ENCODE data around the gene MMP19.

The MMP19 gene

DNA sequence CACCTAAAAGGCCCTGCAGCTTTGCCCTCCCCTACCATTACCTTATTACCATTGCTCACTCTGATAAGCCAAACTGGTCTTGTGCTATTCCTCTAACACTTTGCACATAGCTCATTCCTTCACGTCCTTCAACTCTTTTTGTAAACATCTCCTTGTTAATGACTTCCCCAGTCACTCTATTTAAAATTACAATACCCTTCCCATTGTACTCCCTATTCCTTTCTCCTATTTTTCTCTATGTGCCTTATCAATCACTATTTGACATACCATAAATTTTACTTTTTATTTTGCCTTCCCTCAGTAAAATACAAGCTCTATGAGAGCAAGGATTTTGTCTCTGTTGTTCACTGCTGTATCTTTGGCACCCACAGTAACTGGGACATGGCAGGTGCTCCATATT, 30.6 kb downstream of the MMP19 start:
- no peak for DNase-seq

DNA sequence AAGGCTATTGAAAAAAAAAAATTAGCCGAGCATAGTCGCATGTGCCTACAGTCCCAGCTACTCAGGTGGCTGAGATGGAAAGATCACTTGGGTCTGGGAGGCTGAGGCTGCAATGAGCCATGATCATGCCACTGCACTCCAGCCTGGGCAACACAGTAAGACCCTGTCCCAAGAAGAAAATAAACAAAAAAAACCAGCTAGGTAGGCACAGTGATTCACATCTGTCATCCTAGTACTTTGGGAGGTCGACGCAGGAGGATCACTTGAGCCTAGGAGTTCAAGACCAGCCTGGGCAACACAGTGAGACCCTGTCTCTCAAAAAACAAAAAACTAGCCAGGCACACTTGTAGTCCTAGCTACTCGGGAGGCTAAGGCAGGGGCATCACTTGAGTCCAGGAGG, 33.5 kb downstream of the MMP19 start:
- no peak for DNase-seq

DNA sequence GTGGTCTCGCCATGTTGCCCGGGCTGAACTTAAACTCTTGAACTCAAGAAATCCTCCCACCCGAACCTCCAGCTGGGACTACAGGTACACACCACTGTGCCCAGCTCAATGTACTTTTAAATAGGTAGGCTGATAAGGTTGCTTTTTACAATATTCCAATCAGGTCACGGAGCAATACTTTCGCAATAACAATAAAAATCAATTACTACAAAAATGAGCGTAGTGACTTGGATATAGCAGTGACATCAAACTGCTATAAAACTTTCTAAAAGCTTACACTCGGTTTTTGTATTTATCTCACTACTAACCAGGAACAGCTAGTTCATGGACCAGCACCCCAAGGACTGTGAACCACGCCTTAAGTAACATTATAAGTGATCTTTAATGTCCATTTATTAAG, 35.8 kb downstream of the MMP19 start:
- no peak for DNase-seq

DNA sequence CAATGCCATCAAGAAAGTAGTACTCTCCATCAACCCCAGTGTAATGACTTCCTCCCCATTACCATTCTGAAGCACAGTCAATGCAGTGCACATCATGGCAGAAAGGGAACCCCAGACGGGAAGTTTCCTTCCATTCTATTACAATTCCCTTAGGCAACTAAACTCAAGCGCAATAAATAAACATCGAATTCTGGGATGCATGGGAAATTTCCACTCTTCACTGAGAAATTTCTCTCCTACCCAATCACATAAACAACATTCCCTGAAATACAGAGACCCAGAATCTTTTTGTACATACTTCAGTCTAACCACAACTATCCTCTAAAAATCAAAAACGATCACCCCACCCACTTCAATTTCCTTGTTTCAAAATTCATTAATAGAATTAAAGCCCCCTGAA, 45.2 kb downstream of the MMP19 start:
- DNase-seq: no peak

DNA sequence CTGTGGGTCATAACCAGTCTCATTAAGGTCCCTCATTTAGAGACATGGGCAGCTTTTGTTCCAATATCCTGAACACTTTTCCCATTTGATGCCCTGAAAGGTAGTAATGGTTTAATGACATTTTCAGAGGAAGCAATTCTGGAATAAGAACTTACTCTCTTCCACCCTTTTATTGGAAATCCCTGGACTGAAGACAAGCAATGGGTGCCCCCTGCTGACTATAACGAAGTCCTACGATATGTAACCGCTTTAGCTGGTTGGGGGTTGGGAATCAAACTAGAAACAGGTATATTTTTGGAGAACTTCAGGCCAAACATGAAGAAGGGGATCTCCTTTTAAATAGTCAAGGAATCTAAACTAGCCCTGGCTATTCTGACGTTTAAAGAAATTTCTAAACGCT, 45.7 kb downstream of the MMP19 start:
- DNase-seq: peak; percentile 36

DNA sequence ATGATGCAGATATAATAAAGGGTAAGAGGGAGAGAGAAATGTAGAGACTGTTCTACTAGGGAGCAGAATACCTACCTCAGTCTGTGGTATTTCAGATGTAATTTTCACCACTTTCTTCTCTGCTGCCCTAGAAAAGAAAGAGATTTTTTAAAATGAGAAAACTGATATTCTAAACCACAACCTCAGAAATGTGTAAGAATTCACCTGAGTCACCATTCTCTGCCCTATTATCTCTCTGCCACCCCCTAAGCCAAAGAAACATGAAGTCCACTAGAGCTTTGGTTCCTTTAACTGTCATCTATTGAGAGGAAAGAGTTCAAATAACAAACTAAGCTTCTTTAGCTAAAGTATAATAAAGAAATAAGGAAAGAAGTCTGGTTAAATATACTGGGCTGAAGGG, 46.8 kb downstream of the MMP19 start:
- no peak for DNase-seq

DNA sequence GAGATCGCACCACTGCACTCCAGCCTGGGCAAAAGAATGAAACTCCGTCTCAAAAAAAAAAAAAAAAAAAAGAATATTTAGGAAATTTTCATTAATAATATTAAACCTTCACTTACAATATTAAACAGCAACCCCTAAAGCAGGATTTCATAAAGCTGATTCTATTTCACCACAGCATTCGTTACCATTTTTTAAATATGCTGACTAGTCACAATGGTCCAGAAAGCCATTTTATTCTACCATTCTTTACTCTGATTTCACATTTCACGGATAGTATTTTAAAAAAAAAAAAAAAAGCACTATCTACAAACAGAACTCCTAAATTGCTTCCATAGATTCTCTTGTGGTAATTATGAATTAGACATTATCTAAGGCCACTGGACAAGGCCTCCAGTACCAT, 52.8 kb downstream of the MMP19 start:
- no peak for DNase-seq

DNA sequence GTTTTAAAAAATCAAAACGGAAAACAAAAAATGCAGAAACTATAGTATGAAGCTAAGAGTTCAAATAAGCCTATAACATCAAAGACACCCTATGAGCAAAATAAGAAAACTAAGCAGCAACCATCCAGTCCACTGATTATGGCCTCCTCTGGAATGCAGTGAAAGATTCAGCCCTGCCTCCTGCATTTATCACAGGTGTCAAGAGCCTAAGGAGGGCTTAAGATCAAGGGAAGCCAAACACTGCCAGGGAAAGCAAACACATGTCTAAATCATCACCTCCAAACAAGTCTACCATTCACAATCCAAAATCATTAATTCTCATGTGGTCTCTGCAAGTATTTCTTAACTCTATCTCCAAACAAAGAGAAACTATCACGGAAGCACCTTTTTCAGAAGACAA, 53.6 kb downstream of the MMP19 start:
- DNase-seq: no peak

DNA sequence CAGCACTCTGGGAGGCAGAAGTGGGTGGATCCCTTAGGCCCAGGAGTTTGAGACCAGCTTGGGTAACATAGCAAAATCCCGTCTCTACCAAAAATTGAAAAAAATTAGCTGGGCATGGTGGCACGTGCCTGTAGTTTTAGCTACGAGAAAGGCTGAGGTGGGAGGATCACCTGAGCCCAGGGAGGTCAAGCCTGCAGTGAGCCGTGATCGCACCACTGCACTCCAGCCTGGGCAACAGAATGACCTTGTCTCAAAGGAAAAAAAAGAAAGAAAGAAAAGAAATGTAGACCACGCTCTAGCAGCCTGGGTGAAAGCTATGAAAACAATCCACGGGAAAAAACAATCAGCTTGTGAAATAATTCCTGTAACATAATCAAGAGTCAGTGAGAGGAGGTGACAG, 54.2 kb downstream of the MMP19 start:
- DNase-seq: no peak

All from NCI-H2227 treated with DMSO at 0.1 percent for 48 hours (cell line).